ENCODE measurements around the gene CFAP46.

The CFAP46 gene

GRCh38 chr10:132861884-132862461, 80.4 kb downstream of the CFAP46 start:
- H3K27ac ChIP-seq = no peak overlapping the region
- no peak overlapping the region for H3K4me3 ChIP-seq (ENCODE audit: low read depth, low read length)
- no peak for DNase-seq
- no peaks in the 10 kb centered on the region for H3K9me3 ChIP-seq (ENCODE audit: severe bottlenecking)
- H3K36me3 ChIP-seq = no peaks in the 10 kb centered on the region
- no peak for TF ChIP-seq CTCF (IDR thresholded peaks at IDR 0.05; ENCODE audit: low read depth, low read length)
- H3K27me3 ChIP-seq (ENCODE audit: insufficient read depth, low read depth, severe bottlenecking) = no peaks in the 10 kb centered on the region

- DNase-seq = no peak
- H3K36me3 ChIP-seq = no peaks in the 10 kb centered on the region
- no peak overlapping the region for H3K27ac ChIP-seq
- no peak for TF ChIP-seq CTCF (IDR thresholded peaks at IDR 0.05; ENCODE audit: low read depth, low read length)
- no peaks in the 10 kb centered on the region for H3K9me3 ChIP-seq (ENCODE audit: severe bottlenecking)
- H3K4me3 ChIP-seq (ENCODE audit: low read depth, low read length) = no peak overlapping the region
- H3K27me3 ChIP-seq (ENCODE audit: insufficient read depth, low read depth, severe bottlenecking) = no peaks in the 10 kb centered on the region
Measured at GRCh38 chr10:132861116-132861691, 81.2 kb downstream of the CFAP46 start.

GRCh38 chr10:132860532-132860931, 81.8 kb downstream of the CFAP46 start:
- DNase-seq = no peak
- Histone ChIP-seq H3K9me3 (ENCODE audit: severe bottlenecking) (no peaks in the 10 kb centered on the region), H3K36me3 (no peaks in the 10 kb centered on the region), H3K27ac (no peak overlapping the region), H3K27me3 (ENCODE audit: insufficient read depth, low read depth, severe bottlenecking) (no peaks in the 10 kb centered on the region), H3K4me3 (ENCODE audit: low read depth, low read length) (no peak overlapping the region)
- 0 out of 2 replicates have a peak, but pooled peaks have one; percentile 14 for TF ChIP-seq CTCF (IDR thresholded peaks at IDR 0.05; ENCODE audit: low read depth, low read length)

GRCh38 chr10:132859084-132859855, 83.1 kb downstream of the CFAP46 start:
- H3K36me3 ChIP-seq = no peaks in the 10 kb centered on the region
- no peak for TF ChIP-seq CTCF (IDR thresholded peaks at IDR 0.05; ENCODE audit: low read depth, low read length)
- no peak overlapping the region for H3K27ac ChIP-seq
- H3K4me3 ChIP-seq (ENCODE audit: low read depth, low read length) = no peak overlapping the region
- DNase-seq = no peak
- H3K9me3 ChIP-seq (ENCODE audit: severe bottlenecking) = no peaks in the 10 kb centered on the region
- no peaks in the 10 kb centered on the region for H3K27me3 ChIP-seq (ENCODE audit: insufficient read depth, low read depth, severe bottlenecking)

- Histone ChIP-seq H3K36me3 (no peaks in the 10 kb centered on the region), H3K9me3 (ENCODE audit: severe bottlenecking) (no peaks in the 10 kb centered on the region), H3K4me3 (ENCODE audit: low read depth, low read length) (no peak overlapping the region), H3K27me3 (ENCODE audit: insufficient read depth, low read depth, severe bottlenecking) (no peaks in the 10 kb centered on the region), H3K27ac (no peak overlapping the region)
- no peak for TF ChIP-seq CTCF (IDR thresholded peaks at IDR 0.05; ENCODE audit: low read depth, low read length)
- no peak for DNase-seq
Measured at GRCh38 chr10:132858121-132859081, 84.0 kb downstream of the CFAP46 start.
